ENCODE results near the gene LONRF3.

Gene LONRF3

DNA sequence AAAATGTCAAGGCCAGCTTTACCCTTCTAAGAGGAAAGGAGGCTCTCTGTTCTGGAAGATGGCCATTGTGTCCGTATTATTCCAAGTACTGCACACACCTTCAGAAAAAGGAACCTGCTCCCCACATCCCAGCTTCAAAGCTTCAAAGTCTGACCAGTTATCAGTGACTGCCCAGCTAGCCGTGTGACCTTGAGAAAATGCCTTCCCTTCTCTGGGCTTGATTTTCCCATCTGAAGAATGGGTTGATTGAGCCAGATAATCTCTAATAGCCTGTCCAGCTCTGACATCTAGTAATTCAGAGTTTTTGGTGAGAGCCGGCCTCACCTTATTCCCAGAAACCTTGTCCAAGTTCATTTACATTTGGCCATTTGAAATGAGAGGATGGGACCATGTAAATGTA is 3.0 kb downstream of the LONRF3 start:
- TF ChIP-seq, protein P1, sequence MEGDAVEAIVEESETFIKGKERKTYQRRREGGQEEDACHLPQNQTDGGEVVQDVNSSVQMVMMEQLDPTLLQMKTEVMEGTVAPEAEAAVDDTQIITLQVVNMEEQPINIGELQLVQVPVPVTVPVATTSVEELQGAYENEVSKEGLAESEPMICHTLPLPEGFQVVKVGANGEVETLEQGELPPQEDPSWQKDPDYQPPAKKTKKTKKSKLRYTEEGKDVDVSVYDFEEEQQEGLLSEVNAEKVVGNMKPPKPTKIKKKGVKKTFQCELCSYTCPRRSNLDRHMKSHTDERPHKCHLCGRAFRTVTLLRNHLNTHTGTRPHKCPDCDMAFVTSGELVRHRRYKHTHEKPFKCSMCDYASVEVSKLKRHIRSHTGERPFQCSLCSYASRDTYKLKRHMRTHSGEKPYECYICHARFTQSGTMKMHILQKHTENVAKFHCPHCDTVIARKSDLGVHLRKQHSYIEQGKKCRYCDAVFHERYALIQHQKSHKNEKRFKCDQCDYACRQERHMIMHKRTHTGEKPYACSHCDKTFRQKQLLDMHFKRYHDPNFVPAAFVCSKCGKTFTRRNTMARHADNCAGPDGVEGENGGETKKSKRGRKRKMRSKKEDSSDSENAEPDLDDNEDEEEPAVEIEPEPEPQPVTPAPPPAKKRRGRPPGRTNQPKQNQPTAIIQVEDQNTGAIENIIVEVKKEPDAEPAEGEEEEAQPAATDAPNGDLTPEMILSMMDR (IDR thresholded peaks at IDR 0.05; ENCODE audit: low read depth, low read length), result no peak
- no peaks in the 10 kb centered on the region for H3K36me3 ChIP-seq

DNA sequence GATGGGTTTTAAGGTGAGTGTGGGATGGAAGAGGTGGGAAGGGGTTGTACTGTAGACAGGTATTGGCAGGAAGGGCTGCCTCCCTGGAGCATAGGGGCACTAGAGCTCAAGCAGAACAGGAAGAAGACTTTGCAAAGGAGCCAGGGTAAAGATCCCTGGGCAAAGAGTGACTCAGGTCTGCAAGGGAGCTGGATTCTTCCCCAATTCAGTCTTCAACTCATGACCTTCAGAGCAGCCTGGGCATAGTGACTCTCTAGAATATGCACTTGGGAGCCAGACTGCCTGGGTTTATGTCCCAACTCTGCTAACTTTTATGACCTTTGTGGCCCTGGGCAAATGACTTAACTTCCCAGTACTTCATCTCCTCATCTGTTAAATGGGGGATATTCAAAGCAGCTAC is 4.0 kb downstream of the LONRF3 start:
- Histone ChIP-seq H3K4me3 (ENCODE audit: low read depth, low read length) (no peak overlapping the region), H3K9me3 (no peaks in the 10 kb centered on the region), H3K27me3 (peaks cover 33% of the 10 kb centered on the region), H3K4me1 (no peaks in the 10 kb centered on the region), H3K36me3 (no peaks in the 10 kb centered on the region)
- TF ChIP-seq, protein P1 (IDR thresholded peaks at IDR 0.05; ENCODE audit: low read depth, low read length), result no peak
- no peak for DNase-seq

More for the DNA sequence above, 3.0 kb downstream of the LONRF3 start:
- H3K4me1 ChIP-seq, result no peaks in the 10 kb centered on the region
- H3K27me3 ChIP-seq, result peaks cover 42% of the 10 kb centered on the region
- DNase-seq, result no peak
- no peaks in the 10 kb centered on the region for H3K9me3 ChIP-seq
- no peak overlapping the region for H3K4me3 ChIP-seq (ENCODE audit: low read depth, low read length)

DNA sequence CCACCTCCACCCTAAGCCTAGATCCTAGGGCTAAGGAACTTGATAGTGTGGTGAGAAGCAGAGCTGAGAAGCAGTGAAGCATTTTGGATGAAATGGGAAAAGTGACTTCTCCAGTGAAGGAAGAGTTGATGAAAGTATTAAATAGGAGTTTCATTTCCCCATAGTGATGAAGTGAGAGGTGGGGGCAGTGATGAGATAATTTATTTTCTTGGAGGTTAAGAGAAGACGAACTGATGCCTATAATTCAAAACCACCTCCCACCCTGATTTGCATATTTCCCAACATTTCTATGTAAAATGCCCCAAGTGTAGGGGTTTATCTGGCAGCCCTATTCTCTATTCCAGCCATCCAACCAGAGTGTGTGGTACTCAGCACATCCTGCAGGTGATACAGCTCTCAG is 6.3 kb downstream of the LONRF3 start:
- Histone ChIP-seq H3K4me1 (no peaks in the 10 kb centered on the region), H3K27me3 (peaks cover 11% of the 10 kb centered on the region), H3K36me3 (no peaks in the 10 kb centered on the region), H3K9me3 (no peaks in the 10 kb centered on the region), H3K4me3 (ENCODE audit: low read depth, low read length) (no peak overlapping the region)
- DNase-seq, result no peak
- TF ChIP-seq, protein P1 (IDR thresholded peaks at IDR 0.05; ENCODE audit: low read depth, low read length), result no peak

DNA sequence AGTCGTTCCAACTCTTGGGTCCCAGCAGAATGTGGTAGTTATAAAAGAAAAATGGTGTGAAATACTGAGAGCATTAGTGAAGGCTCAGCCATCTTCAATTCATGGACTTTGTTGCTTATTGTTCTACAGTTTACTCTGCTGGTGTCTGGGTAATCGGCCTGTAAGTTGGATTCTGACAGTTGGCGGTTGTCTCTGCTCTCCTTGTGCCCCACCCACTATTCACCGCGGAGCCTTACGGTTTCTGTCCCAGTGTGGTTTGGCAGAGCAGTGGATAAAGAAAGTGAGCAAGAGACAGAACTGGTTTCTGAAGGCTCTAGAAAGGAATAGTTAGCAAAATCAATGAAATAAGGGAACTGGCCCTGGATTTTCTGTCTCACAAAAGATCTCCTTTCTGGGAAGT is 9.1 kb downstream of the LONRF3 start:
- Histone ChIP-seq H3K9me3 (no peaks in the 10 kb centered on the region), H3K4me3 (ENCODE audit: low read depth, low read length) (no peak overlapping the region), H3K36me3 (no peaks in the 10 kb centered on the region), H3K27me3 (no peaks in the 10 kb centered on the region), H3K4me1 (no peaks in the 10 kb centered on the region)
- TF ChIP-seq, protein P1 (IDR thresholded peaks at IDR 0.05; ENCODE audit: low read depth, low read length), result no peak
- no peak for DNase-seq

DNA sequence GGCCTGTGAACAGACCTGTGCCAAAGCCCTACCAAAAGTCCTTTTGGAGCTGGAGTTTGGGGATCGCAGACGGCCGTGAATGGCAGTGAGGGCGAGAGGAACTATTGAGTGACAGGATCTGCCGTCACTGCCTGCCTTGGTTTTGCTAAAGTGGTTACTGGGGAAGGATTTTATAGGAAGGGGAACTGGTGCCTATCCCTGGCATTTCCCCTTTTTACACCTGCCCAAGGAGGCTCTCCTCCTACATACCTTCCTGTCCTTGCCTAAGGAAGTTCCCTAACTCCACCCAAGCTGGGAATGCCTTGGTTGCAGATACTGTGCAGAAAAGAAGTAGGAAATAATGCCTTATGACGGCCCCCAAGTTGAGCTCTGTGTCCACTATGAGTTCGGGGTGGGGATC is 14.5 kb downstream of the LONRF3 start:
- no peaks in the 10 kb centered on the region for H3K36me3 ChIP-seq
- no peaks in the 10 kb centered on the region for H3K4me1 ChIP-seq
- H3K4me3 ChIP-seq (ENCODE audit: low read depth, low read length), result no peak overlapping the region
- H3K9me3 ChIP-seq, result no peaks in the 10 kb centered on the region
- DNase-seq, result no peak
- H3K27me3 ChIP-seq, result no peaks in the 10 kb centered on the region
- TF ChIP-seq, protein P1 (IDR thresholded peaks at IDR 0.05; ENCODE audit: low read depth, low read length), result no peak

DNA sequence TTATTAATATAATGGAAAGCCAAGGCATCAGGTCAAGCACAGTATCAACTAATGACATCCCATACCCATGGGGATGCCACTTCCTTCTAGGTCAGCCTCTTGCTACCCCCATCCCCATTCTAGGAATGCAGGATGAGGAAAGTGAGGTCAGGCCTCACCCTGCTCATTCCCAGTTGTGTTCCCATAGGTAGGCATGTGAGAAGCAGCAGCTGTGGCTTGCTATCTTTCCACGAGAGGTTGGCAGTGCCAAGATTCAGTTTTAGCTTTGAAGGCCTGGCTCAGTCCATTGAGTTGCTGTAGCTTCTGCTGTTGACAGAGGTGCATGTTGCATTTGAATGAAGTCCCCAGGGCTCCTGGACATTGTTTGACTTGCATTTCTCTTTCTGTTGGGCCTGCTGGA is 15.5 kb downstream of the LONRF3 start:
- no peak for DNase-seq
- no peaks in the 10 kb centered on the region for H3K36me3 ChIP-seq
- TF ChIP-seq, protein P1 (IDR thresholded peaks at IDR 0.05; ENCODE audit: low read depth, low read length), result no peak
- H3K4me1 ChIP-seq, result no peaks in the 10 kb centered on the region
- H3K27me3 ChIP-seq, result no peaks in the 10 kb centered on the region
- H3K9me3 ChIP-seq, result no peaks in the 10 kb centered on the region
- H3K4me3 ChIP-seq (ENCODE audit: low read depth, low read length), result no peak overlapping the region
